ENCODE measurements around the gene IL33. TPM values are rescaled to one million over a fixed set of nuclear protein-coding genes. Genes with fewer than 3 reads are reported as not detected.

Gene IL33
- total and polyA plus RNA-seq, 4 donors: 16.5 to 154 (median 27.0) TPM

DNA sequence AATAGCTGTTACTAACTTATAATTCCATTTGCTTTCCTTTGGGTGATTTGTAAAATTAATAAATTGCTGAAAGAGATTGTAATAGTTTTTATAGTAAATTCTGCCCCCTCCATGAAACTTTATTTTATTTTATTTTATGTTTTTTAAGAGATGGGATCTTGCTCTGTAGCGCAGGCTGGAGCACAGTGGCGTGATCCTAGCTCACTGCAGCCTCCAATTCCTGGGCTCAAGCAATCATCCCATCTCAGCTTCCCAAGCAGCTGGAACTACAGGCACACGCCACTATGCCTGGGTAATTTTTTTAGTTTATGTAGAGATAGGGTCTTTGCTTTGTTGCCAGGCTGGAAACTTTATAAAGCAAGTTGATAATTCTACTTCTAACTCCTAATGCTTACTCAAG is 395 bp downstream of the IL33 start:
- H3K4me3 ChIP-seq: no peak overlapping the region
- ATAC-seq (ENCODE audit: insufficient read depth, low FRiP score) (no peak), DNase-seq (no peak)
- no peak overlapping the region for H3K9ac ChIP-seq (ENCODE audit: insufficient read depth in 1 of 2, low read length in 2 of 2)
- H3K36me3 ChIP-seq (ENCODE audit: control insufficient read depth in 4 of 4, insufficient read depth in 4 of 4, low read length in 4 of 4): no peaks in the 10 kb centered on the region
- H3K9me3 ChIP-seq (ENCODE audit: control insufficient read depth in 4 of 4, insufficient read depth in 3 of 4, low read length in 3 of 4): no peaks in the 10 kb centered on the region
- H3K27ac ChIP-seq (ENCODE audit: low read depth in 1 of 2, low read length in 1 of 2): no peak overlapping the region
- 70 to 79% methylated on average over 3 of the region's 3 CpGs for WGBS, 2 donors
- no peaks in the 10 kb centered on the region for H3K27me3 ChIP-seq (ENCODE audit: control insufficient read depth in 3 of 3, insufficient read depth in 3 of 3, low read length in 2 of 3)
- peaks cover 0 to 12% (median 0%) of the 10 kb centered on the region in 5 donors for H3K4me1 ChIP-seq (ENCODE audit: control insufficient read depth in 5 of 5, insufficient read depth in 5 of 5, low read length in 5 of 5)
- TF ChIP-seq, protein P1, sequence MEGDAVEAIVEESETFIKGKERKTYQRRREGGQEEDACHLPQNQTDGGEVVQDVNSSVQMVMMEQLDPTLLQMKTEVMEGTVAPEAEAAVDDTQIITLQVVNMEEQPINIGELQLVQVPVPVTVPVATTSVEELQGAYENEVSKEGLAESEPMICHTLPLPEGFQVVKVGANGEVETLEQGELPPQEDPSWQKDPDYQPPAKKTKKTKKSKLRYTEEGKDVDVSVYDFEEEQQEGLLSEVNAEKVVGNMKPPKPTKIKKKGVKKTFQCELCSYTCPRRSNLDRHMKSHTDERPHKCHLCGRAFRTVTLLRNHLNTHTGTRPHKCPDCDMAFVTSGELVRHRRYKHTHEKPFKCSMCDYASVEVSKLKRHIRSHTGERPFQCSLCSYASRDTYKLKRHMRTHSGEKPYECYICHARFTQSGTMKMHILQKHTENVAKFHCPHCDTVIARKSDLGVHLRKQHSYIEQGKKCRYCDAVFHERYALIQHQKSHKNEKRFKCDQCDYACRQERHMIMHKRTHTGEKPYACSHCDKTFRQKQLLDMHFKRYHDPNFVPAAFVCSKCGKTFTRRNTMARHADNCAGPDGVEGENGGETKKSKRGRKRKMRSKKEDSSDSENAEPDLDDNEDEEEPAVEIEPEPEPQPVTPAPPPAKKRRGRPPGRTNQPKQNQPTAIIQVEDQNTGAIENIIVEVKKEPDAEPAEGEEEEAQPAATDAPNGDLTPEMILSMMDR (IDR thresholded peaks at IDR 0.05; ENCODE audit: control extremely low read depth, extremely low read depth): no peak

DNA sequence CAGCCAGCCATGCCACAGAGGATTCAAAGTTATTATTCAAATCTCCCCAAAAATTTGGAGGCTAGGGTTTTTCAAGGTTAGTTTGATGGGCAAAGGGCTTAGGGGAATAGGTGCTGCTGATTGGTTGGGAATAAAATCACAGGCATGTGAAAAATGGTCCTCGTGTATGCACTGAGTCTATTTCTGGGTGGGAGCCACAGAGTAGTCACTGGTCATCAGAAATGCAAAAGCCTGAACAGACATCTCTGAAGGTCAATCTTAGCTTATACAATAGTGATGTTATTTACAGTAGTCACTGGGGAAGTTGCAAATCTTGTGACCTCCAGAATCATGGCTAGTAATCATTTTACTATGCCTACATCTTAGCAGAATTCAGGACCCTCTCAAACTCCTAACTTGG is 1.3 kb downstream of the IL33 start:
- 53 to 68% methylated on average over 1 of the region's 1 CpG for WGBS, 2 donors

DNA sequence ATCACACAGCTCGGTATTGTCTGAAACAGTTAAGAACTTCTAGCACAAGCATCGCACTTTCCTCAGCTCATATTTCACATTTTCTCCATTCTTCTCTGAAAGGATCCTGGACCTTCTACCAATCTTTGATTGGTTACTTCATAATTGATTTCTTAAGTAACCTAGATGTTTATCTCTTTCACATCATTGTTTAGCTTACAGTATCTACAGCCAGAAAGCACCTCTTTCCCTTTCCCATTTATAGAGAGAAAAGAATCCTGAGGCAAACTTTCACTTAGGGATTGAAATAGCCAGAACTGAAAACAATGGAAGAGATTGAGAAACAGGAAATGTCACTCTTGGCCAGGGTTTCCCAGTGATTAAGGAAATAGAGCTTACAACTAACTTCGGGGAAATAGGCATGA is 2.5 kb downstream of the IL33 start:
- Histone ChIP-seq H3K27ac (ENCODE audit: low read depth in 1 of 2, low read length in 1 of 2) (peak overlapping the region in 1 of 2 donors; percentile 77), H3K9ac (ENCODE audit: insufficient read depth in 1 of 2, low read length in 2 of 2) (peak overlapping the region in 1 of 2 donors; percentile 49), H3K27me3 (ENCODE audit: control insufficient read depth in 3 of 3, insufficient read depth in 3 of 3, low read length in 2 of 3) (no peaks in the 10 kb centered on the region), H3K36me3 (ENCODE audit: control insufficient read depth in 4 of 4, insufficient read depth in 4 of 4, low read length in 4 of 4) (no peaks in the 10 kb centered on the region), H3K4me3 (no peak overlapping the region), H3K4me1 (ENCODE audit: control insufficient read depth in 5 of 5, insufficient read depth in 5 of 5, low read length in 5 of 5) (peaks cover 0 to 12% (median 0%) of the 10 kb centered on the region in 5 donors), H3K9me3 (ENCODE audit: control insufficient read depth in 4 of 4, insufficient read depth in 3 of 4, low read length in 3 of 4) (no peaks in the 10 kb centered on the region)
- ATAC-seq (ENCODE audit: insufficient read depth, low FRiP score): no peak
- DNase-seq: peak in 2 of 3 donors; percentile 69 to 84
- 17 to 29% methylated on average over 3 of the region's 3 CpGs for WGBS, 2 donors
- TF ChIP-seq, protein P1 (IDR thresholded peaks at IDR 0.05; ENCODE audit: control extremely low read depth, extremely low read depth): no peak

More for the DNA sequence above, 1.3 kb downstream of the IL33 start:
- H3K9ac ChIP-seq (ENCODE audit: insufficient read depth in 1 of 2, low read length in 2 of 2): no peak overlapping the region
- H3K36me3 ChIP-seq (ENCODE audit: control insufficient read depth in 4 of 4, insufficient read depth in 4 of 4, low read length in 4 of 4): no peaks in the 10 kb centered on the region
- peak overlapping the region in 1 of 2 donors; percentile 23 for H3K27ac ChIP-seq (ENCODE audit: low read depth in 1 of 2, low read length in 1 of 2)
- H3K9me3 ChIP-seq (ENCODE audit: control insufficient read depth in 4 of 4, insufficient read depth in 3 of 4, low read length in 3 of 4): no peaks in the 10 kb centered on the region
- DNase-seq: no peak
- H3K4me3 ChIP-seq: no peak overlapping the region
- ATAC-seq (ENCODE audit: insufficient read depth, low FRiP score): no peak
- H3K27me3 ChIP-seq (ENCODE audit: control insufficient read depth in 3 of 3, insufficient read depth in 3 of 3, low read length in 2 of 3): no peaks in the 10 kb centered on the region
- TF ChIP-seq, protein P1 (IDR thresholded peaks at IDR 0.05; ENCODE audit: control extremely low read depth, extremely low read depth): no peak
- peaks cover 0 to 12% (median 0%) of the 10 kb centered on the region in 5 donors for H3K4me1 ChIP-seq (ENCODE audit: control insufficient read depth in 5 of 5, insufficient read depth in 5 of 5, low read length in 5 of 5)

DNA sequence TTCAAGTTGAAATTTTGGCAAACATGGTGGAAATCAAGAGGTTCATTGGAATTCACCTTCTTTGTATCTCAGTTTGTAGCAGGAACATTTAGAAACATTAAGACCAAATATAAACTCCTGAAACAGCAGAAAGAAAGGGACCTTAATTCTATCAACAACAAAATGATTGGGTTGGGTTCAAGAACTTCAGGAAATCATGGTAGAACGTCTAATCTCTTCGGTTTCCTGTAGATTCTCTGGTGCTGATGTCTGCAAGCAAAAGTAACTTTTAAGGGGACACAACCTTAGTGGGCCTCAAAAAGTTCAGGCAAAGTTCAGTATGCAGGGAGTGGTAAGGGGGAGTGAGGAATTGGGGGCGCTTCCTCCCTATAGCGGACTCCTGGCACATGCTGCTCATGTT is 3.4 kb downstream of the IL33 start:
- DNase-seq (no peak), ATAC-seq (ENCODE audit: insufficient read depth, low FRiP score) (no peak)
- peak overlapping the region in 1 of 2 donors; percentile 33 for H3K27ac ChIP-seq (ENCODE audit: low read depth in 1 of 2, low read length in 1 of 2)
- H3K4me3 ChIP-seq: no peak overlapping the region
- WGBS, 2 donors: 73 to 76% methylated on average over 4 of the region's 4 CpGs
- H3K36me3 ChIP-seq (ENCODE audit: control insufficient read depth in 4 of 4, insufficient read depth in 4 of 4, low read length in 4 of 4): no peaks in the 10 kb centered on the region
- no peaks in the 10 kb centered on the region for H3K9me3 ChIP-seq (ENCODE audit: control insufficient read depth in 4 of 4, insufficient read depth in 3 of 4, low read length in 3 of 4)
- peaks cover 0 to 12% (median 0%) of the 10 kb centered on the region in 5 donors for H3K4me1 ChIP-seq (ENCODE audit: control insufficient read depth in 5 of 5, insufficient read depth in 5 of 5, low read length in 5 of 5)
- TF ChIP-seq, protein P1 (IDR thresholded peaks at IDR 0.05; ENCODE audit: control extremely low read depth, extremely low read depth): no peak
- H3K9ac ChIP-seq (ENCODE audit: insufficient read depth in 1 of 2, low read length in 2 of 2): no peak overlapping the region
- H3K27me3 ChIP-seq (ENCODE audit: control insufficient read depth in 3 of 3, insufficient read depth in 3 of 3, low read length in 2 of 3): no peaks in the 10 kb centered on the region
